Pericardium fibroblast (primary cell): Measurements from ENCODE around the gene NXPH4. TPM values are rescaled to one million over a fixed set of nuclear protein-coding genes. Genes with fewer than 3 reads are reported as not detected.

Source experiments
- total RNA-seq: library from RNA; depleted of rRNA; stranded (reverse); fragments of >200 nt; gene quantifications from 2 replicates; pipeline ENCODE4 v1.2.3, GENCODE V29; 2015

Gene NXPH4
- 12.1 and 14.1 TPM in 2 replicates for total RNA-seq

DNA sequence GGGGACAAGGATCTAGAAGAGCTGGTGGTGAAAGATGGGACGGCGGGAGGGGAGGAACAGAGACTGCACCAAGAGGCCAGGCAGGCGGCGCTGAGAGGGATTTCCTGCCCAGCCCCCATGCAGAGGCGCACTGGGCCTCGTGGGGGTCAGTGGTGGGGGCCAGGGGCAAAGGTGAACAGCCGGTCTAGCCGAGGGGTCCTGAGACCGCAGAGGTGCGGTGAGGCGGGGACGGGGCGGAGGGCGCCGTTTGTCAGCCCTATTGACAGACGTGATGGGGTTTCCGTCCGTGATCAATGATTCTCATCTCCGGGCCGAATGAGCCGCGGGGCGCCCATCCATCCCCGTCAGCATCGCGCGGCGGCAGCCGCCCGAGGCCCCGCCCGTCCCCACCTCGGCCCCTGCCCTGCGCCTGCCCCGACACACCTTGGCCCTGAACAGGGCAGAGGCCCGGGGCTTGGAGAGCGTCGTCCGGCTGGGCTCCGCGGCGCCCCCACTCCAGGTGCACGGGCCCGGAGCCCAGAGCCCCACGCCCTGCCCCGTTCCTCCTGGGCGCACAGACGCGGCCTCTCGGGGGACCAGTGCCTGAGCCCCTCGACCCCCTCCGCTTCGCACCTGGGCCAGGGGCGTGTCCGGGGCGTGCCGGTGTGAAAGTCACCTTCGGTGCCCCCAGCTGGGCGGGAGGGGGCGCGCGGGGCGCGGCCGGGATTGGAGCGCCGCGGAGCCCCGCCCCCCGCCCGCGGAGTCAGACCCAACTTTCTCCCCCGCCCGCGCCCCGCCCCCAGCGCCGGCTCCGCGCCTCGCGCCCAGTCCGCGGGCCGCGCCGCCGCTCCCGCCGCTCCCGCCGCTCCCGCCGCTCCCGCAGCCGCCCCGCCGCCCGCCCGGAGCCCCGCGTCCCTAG lies at the start of gene NXPH4:
Gene NXPH4 (plus strand): TSS at position 781 of the 898 bp plus-strand sequence. CDS start 176 bp downstream, outside the sequence.

DNA sequence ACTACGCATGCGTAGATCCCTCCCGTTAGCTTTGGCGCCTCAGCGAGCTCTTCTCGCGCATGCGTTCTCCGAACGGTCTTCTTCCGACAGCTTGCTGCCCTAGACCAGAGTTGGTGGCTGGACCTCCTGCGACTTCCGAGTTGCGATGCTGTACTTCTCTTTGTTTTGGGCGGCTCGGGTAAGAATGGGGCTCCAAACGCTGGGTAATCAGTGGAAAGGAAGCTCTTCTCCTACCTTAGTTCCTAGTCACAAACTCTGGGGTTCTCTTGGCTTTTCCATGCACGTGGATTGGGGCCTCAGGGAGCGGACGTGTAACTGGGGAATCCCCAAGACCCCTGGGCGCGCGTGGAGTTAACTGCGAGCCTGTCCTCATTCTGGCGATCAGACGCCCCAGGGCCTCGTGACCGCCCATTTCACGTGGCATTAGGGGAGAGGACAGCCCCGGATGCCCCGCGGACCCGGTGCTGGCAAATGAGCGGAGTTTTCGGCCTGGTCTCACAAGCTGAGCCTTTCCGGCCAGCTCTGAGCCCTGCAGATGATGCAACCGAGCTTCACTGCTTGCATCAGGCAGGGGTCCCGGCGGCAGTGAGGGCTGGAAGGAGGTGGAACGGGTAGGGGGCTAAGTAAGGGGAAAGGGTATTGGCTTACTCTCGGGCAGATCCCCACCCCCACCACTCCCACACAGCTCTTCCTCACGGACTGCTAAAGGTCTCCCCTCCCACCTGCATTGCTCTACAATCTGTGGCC lies 13.2 kb downstream of the NXPH4 start, which contains the start of gene SHMT2:
Gene SHMT2 (plus strand): TSS at position 78 of the 747 bp plus-strand sequence. CDS start 68 bp downstream, at position 146.

DNA sequence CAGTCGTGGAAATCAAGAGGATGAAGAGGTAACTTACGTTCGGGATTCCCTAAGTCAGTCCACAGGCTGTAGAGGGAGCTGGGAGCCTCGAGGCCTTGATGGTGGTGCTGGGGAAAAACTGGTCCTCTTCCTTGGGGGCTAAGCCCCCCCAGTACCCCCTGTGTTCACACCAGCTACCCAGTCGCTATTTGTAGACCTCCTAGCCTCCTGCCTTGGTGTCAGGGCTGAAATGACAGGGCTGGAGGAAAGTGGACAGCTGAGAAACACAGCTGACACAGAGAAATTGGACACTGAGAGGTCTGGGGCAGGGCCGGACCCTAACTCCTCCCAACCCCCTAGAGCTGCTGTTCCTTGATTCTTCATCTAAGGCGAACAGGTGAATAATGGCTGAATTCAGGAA lies 34.4 kb downstream of the NXPH4 start, which contains the start of gene STAC3:
Gene STAC3 (minus strand): TSS at position 232 of the 400 bp plus-strand sequence. CDS start 1,551 bp downstream, outside the sequence.

Other genes with a start within 250 kb of the NXPH4 start
- gene ZBTB39, start 210.2 kb upstream of the NXPH4 start, total RNA-seq, result 3.1 and 3.4 TPM in 2 replicates
- gene TAC3, start 200.3 kb upstream of the NXPH4 start, total RNA-seq, result not detected in 2 replicates
- gene MYO1A, start 166.7 kb upstream of the NXPH4 start, total RNA-seq, result not detected in 2 replicates
- gene NEMP1, start 138.0 kb upstream of the NXPH4 start, total RNA-seq, result 2.6 and 4.4 TPM in 2 replicates
- 51.7 and 61.9 TPM in 2 replicates for gene NAB2, start 127.7 kb upstream of the NXPH4 start, total RNA-seq
- gene STAT6, start 105.4 kb upstream of the NXPH4 start, total RNA-seq, result 85.1 and 89.0 TPM in 2 replicates
- 323 and 558 TPM in 2 replicates for gene LRP1, start 88.3 kb upstream of the NXPH4 start, total RNA-seq
- gene LRP1-AS, start 69.2 kb upstream of the NXPH4 start, total RNA-seq, result not detected in 2 replicates
- gene SHMT2, start 12.9 kb downstream of the NXPH4 start, total RNA-seq, result 169 and 252 TPM in 2 replicates
- 1.6 TPM in 1 of 2 replicates, not detected in the other for gene STAC3, start 34.4 kb downstream of the NXPH4 start, total RNA-seq
- 17.7 and 29.1 TPM in 2 replicates for gene R3HDM2, start 214.2 kb downstream of the NXPH4 start, total RNA-seq
- gene INHBC, start 218.0 kb downstream of the NXPH4 start, total RNA-seq, result 0.09 TPM in 1 of 2 replicates, not detected in the other
- gene INHBE, start 238.5 kb downstream of the NXPH4 start, total RNA-seq, result 7.0 and 7.2 TPM in 2 replicates
- gene GLI1, start 243.0 kb downstream of the NXPH4 start, total RNA-seq, result 0.68 and 1.3 TPM in 2 replicates